DMS 273 (cell line): Measurements from ENCODE around the gene TRA2A.
A peak's percentile ranks its signal among the peaks of the same experiment; 100 is the strongest.
"Not testable (repeated sequence)": the region's sequence is repeated elsewhere in the genome, so short reads cannot be mapped to it uniquely, and the experiment has no call there.

ENCODE experiments used
- DNase-seq: peaks from one replicate; lab custom pipeline; 2025; ENCODE audit not compliant: unreplicated experiment; lab: John Stamatoyannopoulos, UW

TRA2A gene

GRCh38 chr7:23531794-23532489, at the start of gene TRA2A:
Gene TRA2A, minus strand, starts transcription at chr7:23531981. Its CDS starts 157 bp downstream, at chr7:23531824.
- DNase-seq = peak; percentile 99

- peak; percentile 91 for DNase-seq
Measured at GRCh38 chr7:23570592-23571200, 38.9 kb upstream of the TRA2A start.

DNA sequence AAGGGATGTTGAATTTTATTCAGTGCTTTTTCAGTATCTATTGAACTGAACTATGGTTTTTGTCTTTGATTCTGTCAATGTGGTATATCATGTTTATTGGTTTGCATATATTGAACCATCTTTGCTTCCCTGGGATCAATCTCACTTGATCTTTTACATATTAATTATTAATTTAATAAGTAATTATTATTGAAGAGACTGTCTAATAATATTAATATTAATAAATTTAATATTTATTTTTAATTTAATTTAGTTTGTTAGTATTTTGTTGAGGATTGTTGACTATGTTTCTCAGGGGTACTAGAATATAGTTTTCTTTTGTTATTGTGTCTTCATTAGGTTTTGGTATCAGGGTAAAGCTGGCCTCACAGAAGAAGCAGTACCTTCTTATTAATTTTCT, 26.5 kb upstream of the TRA2A start:
- no peak for DNase-seq

- no peak for DNase-seq
Measured at GRCh38 chr7:23547662-23548061, 15.9 kb upstream of the TRA2A start.

- peak; percentile 97 for DNase-seq
Measured at GRCh38 chr7:23546897-23547572, 15.3 kb upstream of the TRA2A start.

DNA sequence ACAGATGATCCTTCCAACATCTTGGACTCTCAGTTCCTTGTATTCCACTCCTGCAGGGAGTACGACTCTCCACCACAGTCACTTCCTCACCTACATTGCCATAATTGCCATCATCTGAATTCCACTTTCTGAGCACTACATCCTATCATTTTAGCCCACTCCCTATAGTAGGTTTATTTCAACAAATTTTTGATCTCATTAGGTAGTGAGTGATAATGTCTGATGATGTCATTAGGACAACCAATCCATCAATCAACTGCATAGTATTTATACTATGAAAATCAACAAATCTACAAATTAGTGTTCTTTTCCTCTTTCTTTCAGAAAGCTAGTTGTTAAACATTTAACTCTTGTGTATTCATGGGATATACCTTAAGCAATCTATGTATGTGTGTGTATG, 13.7 kb upstream of the TRA2A start:
- DNase-seq = no peak

GRCh38 chr7:23544913-23545354, 13.2 kb upstream of the TRA2A start:
- DNase-seq = peak; percentile 83

DNA sequence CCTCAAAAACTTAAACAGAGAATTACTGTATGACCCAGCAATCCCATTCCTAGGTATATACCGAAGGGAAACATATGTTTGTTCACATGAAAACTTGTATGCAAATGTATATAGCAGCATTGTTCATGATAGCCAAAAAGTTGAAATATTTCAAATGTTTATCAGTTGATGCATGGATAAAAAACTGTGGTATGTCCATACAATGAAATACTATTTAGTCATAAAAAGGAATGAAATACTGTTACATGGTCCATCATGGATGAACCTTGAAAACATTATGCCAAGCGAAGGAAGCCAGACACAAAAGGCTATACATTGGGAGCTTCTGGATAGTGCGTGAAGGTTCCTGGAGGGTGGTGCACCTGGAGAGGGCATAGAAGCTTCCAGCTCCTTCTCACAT, 11.0 kb upstream of the TRA2A start:
- DNase-seq = no peak

- DNase-seq = no peak
Measured at GRCh38 chr7:23539494-23539907, 7.7 kb upstream of the TRA2A start.

- no peak for DNase-seq
Measured at GRCh38 chr7:23538301-23538700, 6.5 kb upstream of the TRA2A start.

DNA sequence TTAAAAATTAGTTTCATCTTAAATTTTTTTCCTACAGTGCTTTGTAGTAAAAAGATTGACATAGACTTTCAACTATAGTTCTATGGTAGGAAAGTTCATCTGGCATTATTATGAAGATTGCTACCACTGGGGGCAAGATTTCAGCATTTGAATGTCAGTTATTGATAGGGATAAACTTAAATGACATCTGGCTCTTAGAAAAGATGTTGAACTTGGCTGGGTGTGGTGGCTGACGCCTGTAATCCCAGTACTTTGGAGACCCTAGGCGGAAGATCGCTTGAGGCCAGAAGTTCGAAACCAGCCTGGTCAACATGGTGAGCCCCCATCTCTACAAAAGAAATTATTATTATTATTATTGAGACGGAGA, 1.4 kb upstream of the TRA2A start:
- peak; percentile 60 for DNase-seq

- peak; percentile 45 for DNase-seq
Measured at GRCh38 chr7:23532490-23533237, 883 bp upstream of the TRA2A start.

DNA sequence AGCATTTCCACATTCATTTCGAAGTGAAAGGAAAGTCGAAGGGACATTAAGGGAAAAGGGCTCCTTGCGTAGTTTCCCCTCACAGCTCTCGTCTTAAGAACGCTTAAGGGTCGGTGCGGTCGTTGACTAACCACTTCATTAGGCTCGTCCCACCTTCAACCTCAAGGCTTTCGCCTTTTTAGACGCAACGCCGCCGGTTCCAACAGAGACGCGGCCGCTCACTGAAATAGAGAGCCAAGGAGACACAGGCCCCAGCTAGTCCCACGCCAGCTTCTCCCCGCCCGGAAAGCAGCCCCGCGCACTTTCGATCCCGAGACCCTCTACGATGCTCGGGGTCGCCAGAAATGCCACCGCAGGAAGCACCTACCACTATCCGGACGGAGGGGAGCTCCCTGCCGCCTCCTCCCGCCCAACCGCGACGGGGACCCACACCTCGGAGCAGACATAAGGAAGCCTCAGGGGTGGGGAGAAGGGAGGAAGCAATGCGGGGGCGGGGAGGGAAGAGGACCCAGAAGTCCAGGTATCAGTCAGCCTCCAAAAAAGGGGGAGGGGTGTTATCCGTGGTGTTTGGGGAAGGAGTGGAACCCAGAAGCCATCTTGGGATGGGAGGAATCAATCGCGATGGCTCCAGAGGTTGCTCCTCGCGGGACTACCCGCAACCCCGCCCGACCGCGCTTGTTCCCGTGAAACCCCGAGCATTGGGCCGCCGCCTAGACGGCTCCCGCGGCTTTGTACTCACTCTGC, 559 bp downstream of the TRA2A start:
- DNase-seq = peak; percentile 88

- peak; percentile 69 for DNase-seq
Measured at GRCh38 chr7:23530405-23530804, 1.4 kb downstream of the TRA2A start.

- DNase-seq = no peak
Measured at GRCh38 chr7:23529262-23529859, 2.4 kb downstream of the TRA2A start.

GRCh38 chr7:23525611-23526010, 6.2 kb downstream of the TRA2A start:
- DNase-seq = not testable (repeated sequence)

- no peak for DNase-seq
Measured at GRCh38 chr7:23524473-23524872, 7.3 kb downstream of the TRA2A start.

DNA sequence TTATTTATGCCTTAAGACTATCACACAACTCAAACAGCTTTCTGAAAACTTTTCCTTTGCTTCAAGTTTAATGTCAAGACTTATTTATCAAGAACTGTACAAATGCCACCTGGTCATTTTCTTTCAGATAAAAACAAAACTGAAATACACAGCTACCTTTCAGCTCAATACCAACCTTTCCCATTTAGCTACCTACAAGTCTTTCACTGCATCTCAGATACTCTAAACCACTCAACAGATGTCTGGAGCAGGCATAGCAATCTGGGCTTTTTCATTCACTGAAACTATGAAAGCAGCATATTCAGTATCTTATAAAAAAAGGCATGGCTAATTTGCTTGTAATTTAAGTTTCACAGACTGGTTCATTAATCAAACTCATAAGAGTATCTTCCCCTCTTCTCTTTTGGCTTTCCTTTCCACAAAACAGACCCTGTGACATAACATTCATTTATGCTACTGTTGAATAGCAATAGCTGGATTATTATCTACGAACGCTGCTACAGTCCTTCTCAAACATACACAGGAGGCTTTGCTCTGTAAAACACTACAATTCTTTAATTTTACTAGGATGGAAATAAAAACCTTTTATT, 8.2 kb downstream of the TRA2A start:
- peak; percentile 44 for DNase-seq

- DNase-seq = no peak
Measured at GRCh38 chr7:23520582-23520981, 11.2 kb downstream of the TRA2A start.

GRCh38 chr7:23514755-23515154, 17.0 kb downstream of the TRA2A start:
- no peak for DNase-seq
